ENCODE results near the gene ELAVL3. TPM values are rescaled to one million over a fixed set of nuclear protein-coding genes. Genes with fewer than 3 reads are reported as not detected.

The ELAVL3 gene
- total and polyA plus RNA-seq, 2 of the 8 experiments (the other 6 are each of a cell fraction or from before 2014, with no cell fraction given): 0.80 to 1.0 TPM

DNA sequence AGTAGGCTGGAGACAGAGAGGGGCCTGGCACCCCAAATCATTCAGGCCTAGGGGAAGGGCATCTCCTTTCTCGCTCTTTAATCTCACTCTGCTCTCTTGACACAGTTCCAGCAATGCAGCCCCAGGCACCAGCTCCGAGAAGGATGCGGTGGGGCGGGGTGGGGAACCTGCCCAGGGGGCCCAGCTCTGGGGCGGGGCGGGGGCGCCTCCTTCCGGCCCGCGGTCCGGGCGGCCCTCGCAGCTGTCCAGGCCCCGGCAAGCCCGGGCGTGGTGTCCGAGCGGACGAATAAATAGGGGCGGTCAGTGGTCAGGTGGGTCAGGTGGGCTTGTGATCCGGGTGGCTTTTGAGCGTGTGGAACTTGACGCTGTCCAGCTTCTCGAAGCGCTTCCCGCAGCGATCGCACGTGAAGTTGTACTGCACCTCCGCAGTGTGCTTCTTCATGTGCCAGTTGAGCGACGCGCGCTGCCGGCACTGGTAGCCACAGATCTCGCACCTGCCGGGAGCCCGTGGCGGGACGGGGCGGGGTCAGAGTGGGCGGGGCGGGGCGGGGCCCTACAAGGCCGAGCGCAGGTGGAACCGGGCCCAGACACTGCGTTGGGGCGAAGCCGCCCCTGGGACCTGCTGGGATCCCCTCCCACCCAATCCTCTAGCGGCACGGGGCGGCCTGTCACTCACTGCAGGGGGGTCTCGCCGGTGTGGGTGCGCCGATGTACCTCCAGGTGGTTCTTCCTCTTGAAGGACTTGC lies 2.7 kb upstream of the ELAVL3 start:
- 93% methylated on average over 13 of the region's 57 CpGs; no CpG with 5 or more reads in 1 of the 2 experiments for WGBS, 2 experiments (ENCODE audit: extremely low coverage in 1 of 2, insufficient coverage in 1 of 2, insufficient read length in 1 of 2, insufficient replicate concordance in 2 of 2, low coverage in 1 of 2, low lambda C conversion rate in 2 of 2, missing lambda C conversion rate in 1 of 2)
- Histone ChIP-seq H2AK5ac (ENCODE audit: low read depth, low read length) (no peak overlapping the region), H3K23ac (ENCODE audit: insufficient read length) (no peak overlapping the region), H3K4me3 (ENCODE audit: extremely low read depth in 1 of 4, insufficient read depth in 2 of 4, low read depth in 3 of 4, low read length in 4 of 4) (no peak overlapping the region), H2BK12ac (ENCODE audit: low read depth, low read length) (no peak overlapping the region), H3K14ac (ENCODE audit: insufficient read length) (no peak overlapping the region), H4K91ac (replicated peaks; ENCODE audit: insufficient read length, low read length) (no peak overlapping the region), H2BK20ac (ENCODE audit: low read length) (no peak overlapping the region), H3K56ac (replicated peaks; ENCODE audit: insufficient read length, low read depth, low read length) (no peak overlapping the region), H3K18ac (ENCODE audit: extremely low read depth, low read length) (no peak overlapping the region), H3K4me2 (ENCODE audit: insufficient read depth in 1 of 2, low read depth in 2 of 2, low read length in 2 of 2) (no peak overlapping the region; a peak in 1 of 4 replicates), H2BK15ac (ENCODE audit: low read length) (no peak overlapping the region), H4K20me1 (replicated peaks in 1 of 2; ENCODE audit: control insufficient read depth in 1 of 2, insufficient read depth in 2 of 2, low read length in 2 of 2) (peaks cover 0 to 9% of the 10 kb centered on the region in 2 experiments), H3K9me3 (ENCODE audit: insufficient read depth in 2 of 2, low read depth in 1 of 2, low read length in 1 of 2) (no peaks in the 10 kb centered on the region; a peak in 1 of 4 replicates), H3K36me3 (ENCODE audit: control insufficient read depth in 2 of 4, insufficient read depth in 4 of 4, low read length in 3 of 4) (no peaks in the 10 kb centered on the region; a peak in 1 of 8 replicates), H4K8ac (ENCODE audit: extremely low read depth, insufficient read depth, low read length) (0 out of 2 replicates have a peak overlapping the region, but pooled peaks have one; percentile 28), H3K4me1 (replicated peaks in 1 of 4; ENCODE audit: control insufficient read depth in 3 of 4, insufficient read depth in 4 of 4, low read length in 3 of 4) (peaks cover 0 to 17% (median 5%) of the 10 kb centered on the region in 4 experiments; a peak in 5 of 7 replicates), H3K27me3 (replicated peaks in 1 of 4; ENCODE audit: control insufficient read depth in 3 of 4, extremely low read depth in 1 of 4, insufficient read depth in 3 of 4, low read length in 3 of 4) (peaks cover 20 to 26% (median 23%) of the 10 kb centered on the region in 4 experiments), H3K27ac (ENCODE audit: low read depth, low read length) (no peak overlapping the region), H4K5ac (ENCODE audit: insufficient read length, low read depth, low read length) (no peak overlapping the region), H3K79me1 (ENCODE audit: low read depth, low read length) (no peaks in the 10 kb centered on the region), H2BK120ac (replicated peaks; ENCODE audit: low read depth, low read length) (no peak overlapping the region), H2AFZ (ENCODE audit: low read length) (no peak overlapping the region), H2BK5ac (ENCODE audit: low read depth, low read length) (no peak overlapping the region), H3K4ac (replicated peaks; ENCODE audit: insufficient read length, low read depth, low read length) (no peak overlapping the region), H3K9ac (replicated peaks in 1 of 4; ENCODE audit: extremely low read depth in 1 of 4, low read depth in 3 of 4, low read length in 3 of 4) (no peak overlapping the region), H3K79me2 (ENCODE audit: control insufficient read depth in 1 of 2, insufficient read depth in 2 of 2, low read length in 2 of 2) (no peaks in the 10 kb centered on the region), H3K23me2 (ENCODE audit: low read depth, low read length) (peaks cover 7% of the 10 kb centered on the region; the same call in 1 of the 2 replicates)
- FAIRE-seq: no peak
- no peak for DNase-seq (ENCODE audit: low read depth in 1 of 2, low spot score in 2 of 2)
- ChIA-PET POLR2A (ENCODE audit: partially characterized antibody) (interaction anchor here (1.3 to 3.1 kb wide), 5 partner anchors 19 to 60 kb away, joined by 4 to 14 read pairs (median 4); no protein-coding TSS in a partner anchor), CTCF (ENCODE audit: partially characterized antibody) (interaction anchor here (0.8 to 6.4 kb wide), 19 partner anchors 12 to 210 kb away, joined by 3 to 37 read pairs (median 6); partner anchors contain the start of genes CNN1 and EPOR)
- TF ChIP-seq RBBP5 (IDR thresholded peaks at IDR 0.05; ENCODE audit: borderline replicate concordance, low read depth, low read length) (no peak), CHD2 (IDR thresholded peaks at IDR 0.05; ENCODE audit: low read length) (no peak), POU5F1 (IDR thresholded peaks at IDR 0.05; ENCODE audit: low read depth, low read length) (no peak), TEAD4 (IDR thresholded peaks at IDR 0.05; ENCODE audit: low read depth, low read length) (no peak), EP300 (IDR thresholded peaks at IDR 0.05; ENCODE audit: borderline replicate concordance in 1 of 2, low read depth in 2 of 2, low read length in 2 of 2) (no peak), ASH2L (IDR thresholded peaks at IDR 0.05; ENCODE audit: low read length) (no peak), EGR1 (IDR thresholded peaks at IDR 0.05; ENCODE audit: borderline replicate concordance, low read depth, low read length) (no peak), CHD1 (IDR thresholded peaks at IDR 0.05; ENCODE audit: low read depth, low read length) (no peak)
